Loucy (cell line): ENCODE results near the gene RIPPLY2.

Experiments
- EZH2phosphoT487 ChIP-seq: fragments of 200-600 bp; IDR thresholded peaks from 2 replicates; pipeline ENCODE4 v1.6.1; 2018; ENCODE audit warnings: antibody characterized with exemption, mild to moderate bottlenecking, moderate library complexity, borderline replicate concordance
- TF ChIP-seq, protein P1 (sequence below): fragments of 200-600 bp; sonication (generic); conservative IDR thresholded peaks from 2 replicates; pipeline ENCODE4 v1.5.1; 2014; ENCODE audit warnings: mild to moderate bottlenecking, antibody characterized with exemption, low read length

DNA sequence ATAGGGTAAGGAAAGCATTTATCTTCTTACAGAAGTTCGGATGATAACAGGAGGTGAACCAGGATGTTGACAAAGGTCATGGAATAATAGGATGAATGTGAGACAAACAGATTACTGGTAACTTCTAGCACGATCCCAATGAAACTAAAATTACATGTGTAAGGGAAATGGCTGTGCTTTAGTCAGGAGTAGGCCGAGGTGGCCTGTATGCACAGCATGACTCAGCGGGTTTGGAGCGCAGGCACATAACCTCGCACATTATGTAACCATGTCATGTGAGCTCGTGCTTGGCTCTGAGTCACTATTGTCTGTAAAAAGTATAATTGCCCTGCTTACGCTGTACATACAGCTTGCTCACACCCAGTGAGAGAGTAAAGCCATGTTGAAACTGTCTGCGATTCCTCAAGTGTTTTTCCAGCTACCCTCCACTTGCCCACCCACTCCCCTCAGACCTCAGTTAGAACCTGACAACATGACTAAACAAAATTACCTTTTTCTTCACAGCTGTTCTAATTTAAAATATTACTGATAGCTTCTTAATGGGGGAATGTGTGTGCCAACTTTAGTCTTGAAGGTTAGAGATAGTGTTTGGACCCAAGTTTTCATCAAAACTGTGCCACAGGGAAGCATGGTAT, 14.5 kb downstream of the RIPPLY2 start:
- TF ChIP-seq, protein P1, sequence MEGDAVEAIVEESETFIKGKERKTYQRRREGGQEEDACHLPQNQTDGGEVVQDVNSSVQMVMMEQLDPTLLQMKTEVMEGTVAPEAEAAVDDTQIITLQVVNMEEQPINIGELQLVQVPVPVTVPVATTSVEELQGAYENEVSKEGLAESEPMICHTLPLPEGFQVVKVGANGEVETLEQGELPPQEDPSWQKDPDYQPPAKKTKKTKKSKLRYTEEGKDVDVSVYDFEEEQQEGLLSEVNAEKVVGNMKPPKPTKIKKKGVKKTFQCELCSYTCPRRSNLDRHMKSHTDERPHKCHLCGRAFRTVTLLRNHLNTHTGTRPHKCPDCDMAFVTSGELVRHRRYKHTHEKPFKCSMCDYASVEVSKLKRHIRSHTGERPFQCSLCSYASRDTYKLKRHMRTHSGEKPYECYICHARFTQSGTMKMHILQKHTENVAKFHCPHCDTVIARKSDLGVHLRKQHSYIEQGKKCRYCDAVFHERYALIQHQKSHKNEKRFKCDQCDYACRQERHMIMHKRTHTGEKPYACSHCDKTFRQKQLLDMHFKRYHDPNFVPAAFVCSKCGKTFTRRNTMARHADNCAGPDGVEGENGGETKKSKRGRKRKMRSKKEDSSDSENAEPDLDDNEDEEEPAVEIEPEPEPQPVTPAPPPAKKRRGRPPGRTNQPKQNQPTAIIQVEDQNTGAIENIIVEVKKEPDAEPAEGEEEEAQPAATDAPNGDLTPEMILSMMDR, result no peak
- no peak for TF ChIP-seq EZH2phosphoT487
